A549 (cell line): ENCODE measurements around the gene GLP2R. TPM values are rescaled to one million over a fixed set of nuclear protein-coding genes. Genes with fewer than 3 reads are reported as not detected.

Experiments used
- ATAC-seq, 2 experiments: fragments of 200-7000 bp in 1 of 2; fragments of >200 bp in 1 of 2; cut with Nextera tagmentation in 1 of 2; cut with Tn5 transposase in 1 of 2; 3 replicates each; pipeline versions ENCODE4 v1.8.0 to v1.9.1; 2018 to 2020; ENCODE audit warnings: mild to moderate bottlenecking in 1 of 2, moderate library complexity in 1 of 2
- CTCF ChIA-PET: fragments of 300-600 bp; sonication (Branson Sonifier 250); formaldehyde crosslinking; extraction: SDS; loops from one replicate; lab custom pipeline; 2021; ENCODE audit warnings: antibody characterized with exemption, inconsistent platforms; lab: Yijun Ruan, JAX
- POLR2A ChIA-PET: fragments of 350-600 bp; formaldehyde crosslinking; extraction: SDS; loops from one replicate; lab custom pipeline; 2021; ENCODE audit warnings: antibody characterized with exemption, inconsistent platforms; lab: Yijun Ruan, JAX
- DNase-seq, 2 experiments: peaks; one replicate each; pipeline versions ENCODE4 v3.0.0 to v3.0.0-alpha.2; 2011 to 2016; ENCODE audit warnings: low read depth in 1 of 2, low spot score in 1 of 2
- FAIRE-seq: peaks from 2 replicates; lab custom pipeline; 2011; peaks lifted over from hg19 to GRCh38; lab: Jason Lieb, UNC
- H3K27ac ChIP-seq, 2 experiments: fragments of >200 bp; sonication (Bioruptor Twin); formaldehyde crosslinking; 3 replicates each; pipeline ENCODE4 v1.5.1; 2016 to 2017
- H3K4me1 ChIP-seq: fragments of >200 bp; sonication (Bioruptor Twin); formaldehyde crosslinking; 3 replicates; pipeline ENCODE4 v1.6.1; 2016
- H3K4me2 ChIP-seq: fragments of >200 bp; sonication (Bioruptor Twin); formaldehyde crosslinking; 3 replicates; pipeline ENCODE4 v1.6.1; 2016
- H3K4me3 ChIP-seq: fragments of >200 bp; sonication (Bioruptor Twin); formaldehyde crosslinking; 3 replicates; pipeline ENCODE4 v1.5.1; 2016
- H3K9me3 ChIP-seq: fragments of >200 bp; sonication (Bioruptor Twin); formaldehyde crosslinking; 3 replicates; pipeline ENCODE4 v1.6.1; 2016
- CBX8 ChIP-seq: fragments of 200-600 bp; sonication (generic); IDR thresholded peaks from 2 replicates; pipeline ENCODE4 v1.6.1; 2016
- CEBPB ChIP-seq, 2 experiments: fragments of >200 bp in 1 of 2; sonication (Bioruptor Twin) in 1 of 2; formaldehyde crosslinking in 1 of 2; IDR thresholded peaks; 2 replicates each; pipeline ENCODE4 v1.6.1; 2012 to 2016
- CHD4 ChIP-seq: fragments of 200-600 bp; sonication (generic); IDR thresholded peaks from 2 replicates; pipeline ENCODE4 v1.6.1; 2016; ENCODE audit warnings: antibody characterized with exemption, mild to moderate bottlenecking, borderline replicate concordance
- EHF ChIP-seq: fragments of 250-450 bp; sonication (Bioruptor Pico); IDR thresholded peaks from 2 replicates; pipeline ENCODE4 v1.5.0; 2020; ENCODE audit warnings: mild to moderate bottlenecking
- ELK1 ChIP-seq: fragments of 150-350 bp; IDR thresholded peaks from 2 replicates; pipeline ENCODE4 v1.6.1; 2014; ENCODE audit warnings: low read depth, mild to moderate bottlenecking, low read length
- ESRRA ChIP-seq: fragments of 150-350 bp; IDR thresholded peaks from 2 replicates; pipeline ENCODE4 v1.6.1; 2014; ENCODE audit warnings: mild to moderate bottlenecking, low read length, borderline replicate concordance
- FOSB ChIP-seq: fragments of 250-450 bp; sonication (Bioruptor Pico); IDR thresholded peaks from 2 replicates; pipeline ENCODE4 v1.5.0; 2020; ENCODE audit warnings: mild to moderate bottlenecking, moderate library complexity
- HMGXB4 ChIP-seq: fragments of 250-450 bp; sonication (Bioruptor Pico); IDR thresholded peaks from 2 replicates; pipeline ENCODE4 v1.5.0; 2021; ENCODE audit warnings: mild to moderate bottlenecking, moderate library complexity, borderline replicate concordance
- HOXA7 ChIP-seq: fragments of 250-450 bp; sonication (Bioruptor Pico); IDR thresholded peaks from 2 replicates; pipeline ENCODE4 v1.5.0; 2020; ENCODE audit warnings: mild to moderate bottlenecking, moderate library complexity
- NFE2L2 ChIP-seq: fragments of 150-350 bp; conservative IDR thresholded peaks from 2 replicates; pipeline ENCODE4 v1.6.1; 2014; ENCODE audit warnings: low read length
- POLR2A ChIP-seq: IDR thresholded peaks from 2 replicates; pipeline ENCODE4 v1.6.1; 2012; ENCODE audit warnings: mild to moderate bottlenecking, low read length
- POLR2AphosphoS2 ChIP-seq: conservative IDR thresholded peaks from 2 replicates; pipeline ENCODE4 v1.6.1; 2012; ENCODE audit warnings: low read length, improper control_type of control experiment, inconsistent platforms
- RARB ChIP-seq: fragments of 250-450 bp; sonication (Bioruptor Pico); IDR thresholded peaks from 2 replicates; pipeline ENCODE4 v1.8.0; 2021; ENCODE audit warnings: mild to moderate bottlenecking, moderate library complexity
- ZFP36 ChIP-seq: fragments of 450-650 bp; IDR thresholded peaks from 2 replicates; pipeline ENCODE4 v1.6.1; 2014; ENCODE audit warnings: borderline replicate concordance; ENCODE audit not compliant: partially characterized antibody
- ZNF302 ChIP-seq: fragments of 250-450 bp; sonication (Bioruptor Pico); IDR thresholded peaks from 2 replicates; pipeline ENCODE4 v1.9.0; 2021; ENCODE audit warnings: inconsistent platforms, mild to moderate bottlenecking, moderate library complexity
- WGBS: methylation state at CpG from one replicate; pipeline ENCODE4 v1.1.6; 2017; ENCODE audit errors: missing lambda C conversion rate; 5-methylcytosine and 5-hydroxymethylcytosine counted together
- polyA plus RNA-seq, 4 experiments: library from polyadenylated mRNA; depleted of rRNA in 3 of 4; stranded (reverse); fragments of >200 nt; fragmentation: RNase III in 1 of 4; extraction: RNeasy Plus Mini Kit Qiagen cat#74134 plus additional on column Dnase treatment in 1 of 4; gene quantifications; 2 replicates in 3 of 4; 3 replicates in 1 of 4; pipeline ENCODE4 v1.2.3, GENCODE V29; 2011 to 2017
- TF ChIP-seq, protein P1 (sequence below): fragments of >200 bp; sonication (Bioruptor Twin); formaldehyde crosslinking; IDR thresholded peaks from 3 replicates; pipeline ENCODE4 v1.5.1; 2016
- TF ChIP-seq, protein P2 (sequence below): fragments of >200 bp; sonication (Bioruptor Twin); formaldehyde crosslinking; IDR thresholded peaks from 2 replicates; pipeline ENCODE4 v1.6.1; 2016
- TF ChIP-seq, protein P3 (sequence below): fragments of 250-450 bp; sonication (Bioruptor Pico); IDR thresholded peaks from 2 replicates; pipeline ENCODE4 v1.5.0; 2020; ENCODE audit warnings: low read depth, mild to moderate bottlenecking, moderate library complexity

GLP2R gene
- polyA plus RNA-seq, 2 of the 4 experiments (the other 2 are of a cell fraction) = 27.9 to 48.7 TPM

DNA sequence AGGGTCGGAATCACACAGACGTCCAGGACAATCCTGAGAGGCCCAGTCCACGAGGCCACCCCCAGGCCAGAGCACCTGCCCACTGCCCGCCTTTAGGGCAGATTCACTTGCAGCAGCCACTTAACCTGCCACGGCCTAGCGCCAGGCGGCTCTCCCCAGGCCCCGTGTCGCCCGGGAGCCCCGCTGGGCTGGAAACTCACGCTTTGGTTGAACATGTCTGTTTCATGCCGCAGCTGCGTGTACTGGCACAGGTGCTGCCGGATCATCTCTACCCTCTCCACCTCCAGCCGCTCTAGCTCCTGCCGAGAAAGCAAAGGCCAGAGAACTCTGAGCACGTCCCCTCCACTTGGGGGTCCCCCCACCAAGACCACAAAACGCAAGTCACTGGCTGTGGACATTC is 92.1 kb downstream of the GLP2R start:
- ATAC-seq = peak in 1 of 2 experiments; percentile 14; a peak in 2 of 6 replicates
- ChIA-PET CTCF (interaction anchor here (0.8 to 10.4 kb wide), 11 partner anchors 10 to 700 kb away, joined by 3 to 128 read pairs (median 4); no protein-coding TSS in a partner anchor), POLR2A (no interaction called here)
- TF ChIP-seq RARB (no peak), ZNF302 (no peak), CEBPB (IDR thresholded peaks at IDR 0.05) (no peak), POLR2A (no peak), ESRRA (no peak), NFE2L2 (peak; percentile 39; the same call in 1 of the 2 replicates)
- TF ChIP-seq, protein P1, sequence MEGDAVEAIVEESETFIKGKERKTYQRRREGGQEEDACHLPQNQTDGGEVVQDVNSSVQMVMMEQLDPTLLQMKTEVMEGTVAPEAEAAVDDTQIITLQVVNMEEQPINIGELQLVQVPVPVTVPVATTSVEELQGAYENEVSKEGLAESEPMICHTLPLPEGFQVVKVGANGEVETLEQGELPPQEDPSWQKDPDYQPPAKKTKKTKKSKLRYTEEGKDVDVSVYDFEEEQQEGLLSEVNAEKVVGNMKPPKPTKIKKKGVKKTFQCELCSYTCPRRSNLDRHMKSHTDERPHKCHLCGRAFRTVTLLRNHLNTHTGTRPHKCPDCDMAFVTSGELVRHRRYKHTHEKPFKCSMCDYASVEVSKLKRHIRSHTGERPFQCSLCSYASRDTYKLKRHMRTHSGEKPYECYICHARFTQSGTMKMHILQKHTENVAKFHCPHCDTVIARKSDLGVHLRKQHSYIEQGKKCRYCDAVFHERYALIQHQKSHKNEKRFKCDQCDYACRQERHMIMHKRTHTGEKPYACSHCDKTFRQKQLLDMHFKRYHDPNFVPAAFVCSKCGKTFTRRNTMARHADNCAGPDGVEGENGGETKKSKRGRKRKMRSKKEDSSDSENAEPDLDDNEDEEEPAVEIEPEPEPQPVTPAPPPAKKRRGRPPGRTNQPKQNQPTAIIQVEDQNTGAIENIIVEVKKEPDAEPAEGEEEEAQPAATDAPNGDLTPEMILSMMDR = no peak
- Histone ChIP-seq H3K9me3 (no peaks in the 10 kb centered on the region), H3K4me1 (no peaks in the 10 kb centered on the region), H3K27ac (peak overlapping the region in 1 of 2 experiments; percentile 42; a peak in 2 of 6 replicates), H3K4me3 (no peak overlapping the region), H3K4me2 (no peak overlapping the region)
- 90% methylated on average over 19 of the region's 19 CpGs for WGBS
- no peak for FAIRE-seq
- DNase-seq = no peak

- WGBS = 93% methylated on average over 8 of the region's 8 CpGs
- Histone ChIP-seq H3K4me1 (no peaks in the 10 kb centered on the region), H3K4me3 (no peak overlapping the region)
- DNase-seq = no peak
- POLR2A ChIA-PET = no interaction called here
- peak in 1 of 2 experiments; percentile 42; a peak in 3 of 6 replicates for ATAC-seq
- no peak for TF ChIP-seq HMGXB4 (CRISPR knock-in tag)
- no peak for TF ChIP-seq CHD4
- TF ChIP-seq ZFP36 = no peak
- TF ChIP-seq POLR2AphosphoS2 = no peak
- TF ChIP-seq, protein P2, sequence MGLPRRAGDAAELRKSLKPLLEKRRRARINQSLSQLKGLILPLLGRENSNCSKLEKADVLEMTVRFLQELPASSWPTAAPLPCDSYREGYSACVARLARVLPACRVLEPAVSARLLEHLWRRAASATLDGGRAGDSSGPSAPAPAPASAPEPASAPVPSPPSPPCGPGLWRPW = no peak
- TF ChIP-seq, protein P3, sequence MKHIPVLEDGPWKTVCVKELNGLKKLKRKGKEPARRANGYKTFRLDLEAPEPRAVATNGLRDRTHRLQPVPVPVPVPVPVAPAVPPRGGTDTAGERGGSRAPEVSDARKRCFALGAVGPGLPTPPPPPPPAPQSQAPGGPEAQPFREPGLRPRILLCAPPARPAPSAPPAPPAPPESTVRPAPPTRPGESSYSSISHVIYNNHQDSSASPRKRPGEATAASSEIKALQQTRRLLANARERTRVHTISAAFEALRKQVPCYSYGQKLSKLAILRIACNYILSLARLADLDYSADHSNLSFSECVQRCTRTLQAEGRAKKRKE (CRISPR knock-in tag) = no peak
- TF ChIP-seq FOSB (CRISPR knock-in tag) = no peak
- TF ChIP-seq EHF = no peak
- no peak for TF ChIP-seq ELK1
- no peak for TF ChIP-seq CBX8
- TF ChIP-seq HOXA7 = no peak
- TF ChIP-seq, all 56 proteins: peak for 0
- Histone ChIP-seq H3K27ac (peak overlapping the region in 1 of 2 experiments; percentile 42; a peak in 3 of 6 replicates), H3K4me2 (no peak overlapping the region), H3K9me3 (no peaks in the 10 kb centered on the region)
- CTCF ChIA-PET = interaction anchor here (0.6 to 10.4 kb wide), 12 partner anchors 9 to 700 kb away, joined by 3 to 128 read pairs (median 4); no protein-coding TSS in a partner anchor
- no peak for FAIRE-seq
Measured at GRCh38 chr17:9918352-9918751, 92.6 kb downstream of the GLP2R start.
